Limb (tissue), 2 donors: ENCODE data around the gene LHFPL4.
"Not testable (repeated sequence)": the region's sequence is repeated elsewhere in the genome, so short reads cannot be mapped to it uniquely, and the experiment has no call there.

ENCODE experiments used
- DNase-seq, 2 donors: peaks; one replicate each; pipeline ENCODE4 v3.0.0-alpha.2; 2016; ENCODE audit errors: extremely low spot score in 2 of 2

Gene LHFPL4

DNA sequence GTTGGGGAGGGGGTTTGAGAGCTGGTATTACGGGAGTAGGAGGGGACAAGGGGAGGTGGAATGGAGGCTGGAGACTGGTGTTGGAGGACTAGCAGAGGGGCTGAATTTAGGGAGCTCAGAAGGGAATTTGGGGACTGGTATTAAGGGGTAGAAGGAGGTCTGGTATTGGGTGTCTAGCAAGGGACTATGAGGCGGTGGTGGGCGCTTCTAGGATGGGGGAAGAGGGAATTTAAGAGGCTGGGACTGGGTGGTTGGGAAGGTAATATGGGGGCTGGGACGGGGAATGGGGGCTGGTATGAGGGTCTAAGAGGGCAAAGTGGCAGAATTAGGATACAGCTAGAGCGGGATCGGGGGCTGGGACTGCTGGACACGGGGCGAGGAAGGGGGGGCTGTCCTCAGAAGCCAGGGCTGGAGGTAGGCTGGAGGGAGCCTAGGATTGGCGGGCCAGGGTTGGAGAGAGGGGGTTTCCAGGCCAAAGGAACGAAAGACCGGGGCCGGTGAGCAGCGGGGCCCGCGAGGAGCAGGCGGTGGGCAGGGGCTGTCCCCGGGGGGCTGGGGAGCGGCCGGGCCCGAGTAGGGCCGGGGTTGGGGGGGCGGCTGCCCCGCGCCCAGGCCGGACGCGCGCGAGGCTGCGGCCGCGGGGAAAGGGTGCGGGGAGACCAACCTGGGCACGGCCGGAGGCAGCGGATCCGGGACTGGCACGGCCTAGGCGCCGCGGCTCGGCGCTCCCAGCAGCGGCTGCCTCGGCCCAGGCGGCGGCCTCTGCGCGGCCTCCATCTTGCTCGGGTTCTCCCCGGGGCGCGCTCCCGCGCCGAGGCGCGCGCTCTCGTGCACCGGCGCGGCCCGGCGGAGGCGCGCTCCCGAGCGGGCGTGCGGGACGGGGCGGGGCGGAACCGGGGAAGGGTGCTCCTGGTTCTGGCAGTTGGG is at the start of gene LHFPL4:
Gene LHFPL4, minus strand, starts transcription at position 802 of the 927 bp plus-strand sequence. CDS start 1,143 bp downstream, outside the sequence.
- DNase-seq: peak in 1 of 2 donors; percentile 41

DNA sequence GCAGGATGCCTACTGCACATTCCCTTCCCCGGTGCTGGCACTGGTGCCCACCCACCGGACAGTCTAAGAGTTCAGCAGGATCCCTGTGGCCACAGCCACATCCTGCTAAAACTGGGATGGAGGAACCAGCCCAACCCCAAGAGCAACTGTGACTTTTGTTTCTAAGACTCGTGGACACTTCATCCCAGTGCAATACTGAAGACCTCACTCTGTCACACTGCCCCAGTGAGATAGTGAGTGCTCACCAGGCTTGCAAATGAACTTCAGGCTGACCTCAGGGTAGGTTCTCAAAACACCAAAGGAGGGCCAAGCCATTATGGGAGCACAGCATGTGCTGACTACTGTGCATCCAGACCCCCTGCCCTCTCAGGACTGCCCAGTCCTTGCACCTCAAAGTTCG is 49.0 kb upstream of the LHFPL4 start:
- no peak for DNase-seq

DNA sequence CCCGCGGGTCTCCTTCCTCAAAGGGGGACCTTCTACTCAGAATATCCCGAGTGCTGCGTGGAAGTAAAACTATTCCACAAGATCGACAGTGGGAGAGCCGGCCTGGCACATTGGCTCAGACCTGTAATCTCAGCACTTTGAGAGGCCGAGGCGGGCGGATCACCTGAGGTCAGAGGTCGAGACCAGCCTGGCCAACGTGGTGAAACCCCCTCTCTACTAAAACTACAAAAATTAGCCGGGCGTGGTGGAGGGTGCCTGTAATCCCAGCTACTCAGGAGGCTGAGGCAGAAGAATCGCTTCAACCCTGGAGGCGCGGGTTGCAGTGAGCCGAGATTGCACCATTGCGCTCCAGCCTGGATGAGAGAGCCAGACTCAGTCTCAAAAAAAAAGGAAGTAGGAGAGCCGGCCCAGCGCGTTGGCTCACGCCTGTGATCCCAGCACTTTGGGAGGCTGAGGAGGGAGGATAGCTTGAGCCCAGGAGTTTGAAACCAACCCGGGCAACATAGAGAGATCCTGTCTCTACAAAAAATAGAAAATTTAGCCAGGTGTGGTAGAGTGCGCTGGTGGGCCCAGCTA is 47.5 kb upstream of the LHFPL4 start:
- not testable (repeated sequence) for DNase-seq

DNA sequence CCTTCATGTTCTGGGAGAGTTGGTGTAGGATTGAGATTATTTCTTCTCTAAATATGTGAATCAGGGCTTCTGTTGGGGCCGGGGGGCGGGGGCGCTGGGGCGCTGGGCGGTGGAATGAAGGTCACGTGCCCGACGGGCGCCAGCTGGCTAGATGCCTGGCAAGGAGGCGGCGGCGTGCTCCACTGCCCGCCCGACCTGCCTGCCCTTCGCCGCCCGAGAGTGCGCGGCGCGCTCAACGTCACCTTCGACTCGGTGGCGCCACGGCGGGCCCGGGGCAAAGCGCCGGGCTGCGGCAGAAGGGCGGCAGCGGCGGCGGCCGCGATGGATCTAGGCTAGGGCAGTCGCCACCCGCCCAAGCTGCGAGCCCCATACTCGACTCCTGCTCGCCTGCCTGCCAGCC is 47.0 kb upstream of the LHFPL4 start:
- peak; percentile 25 to 62 for DNase-seq

DNA sequence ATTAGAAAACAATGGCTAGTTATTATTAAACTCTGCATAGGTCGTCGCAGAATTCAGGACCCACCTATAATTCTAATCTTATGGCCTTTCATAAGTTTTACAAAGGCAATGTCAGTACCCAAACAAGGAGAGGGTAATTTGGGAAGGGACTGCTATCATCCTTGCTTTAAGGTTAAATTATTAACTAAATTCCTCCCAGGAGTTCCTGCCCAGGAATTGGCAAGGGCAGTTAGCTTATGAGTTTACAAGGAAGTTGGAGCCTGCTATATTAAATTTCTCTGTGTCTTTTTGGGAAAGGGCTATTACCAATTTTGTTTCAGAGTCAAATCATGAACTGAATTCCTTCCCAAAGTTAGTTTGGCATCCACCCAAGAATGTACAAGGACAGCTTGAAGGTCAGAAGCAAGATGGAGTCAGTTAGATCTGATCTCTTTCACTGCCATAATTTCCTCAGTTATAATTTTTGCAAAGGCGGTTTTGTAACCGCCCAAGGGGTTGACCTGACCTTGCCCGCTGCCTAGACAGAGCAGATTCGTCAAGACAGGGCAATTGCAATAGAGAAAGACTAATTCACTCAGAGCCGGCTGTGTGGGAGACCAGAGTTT is 45.3 kb upstream of the LHFPL4 start:
- no peak for DNase-seq

DNA sequence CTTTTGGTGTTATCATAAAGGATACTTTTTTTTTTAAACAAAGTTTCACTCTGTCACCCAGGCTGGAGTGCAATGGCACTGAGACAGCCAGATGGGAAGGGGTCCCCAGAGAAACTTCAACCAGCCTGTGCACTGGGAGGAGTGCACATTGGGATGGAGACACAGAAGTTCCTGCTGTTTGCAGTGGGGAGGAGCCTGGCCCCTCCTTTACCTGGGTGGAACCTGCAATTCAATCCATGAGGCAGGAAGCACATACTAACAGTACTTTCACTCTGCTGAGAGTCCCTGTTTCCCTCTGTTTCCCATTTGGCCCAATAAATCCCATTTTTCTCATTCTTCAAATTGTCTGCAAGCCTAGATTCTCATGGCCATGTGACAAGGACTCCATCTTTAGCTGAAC is 42.3 kb upstream of the LHFPL4 start:
- DNase-seq: no peak

DNA sequence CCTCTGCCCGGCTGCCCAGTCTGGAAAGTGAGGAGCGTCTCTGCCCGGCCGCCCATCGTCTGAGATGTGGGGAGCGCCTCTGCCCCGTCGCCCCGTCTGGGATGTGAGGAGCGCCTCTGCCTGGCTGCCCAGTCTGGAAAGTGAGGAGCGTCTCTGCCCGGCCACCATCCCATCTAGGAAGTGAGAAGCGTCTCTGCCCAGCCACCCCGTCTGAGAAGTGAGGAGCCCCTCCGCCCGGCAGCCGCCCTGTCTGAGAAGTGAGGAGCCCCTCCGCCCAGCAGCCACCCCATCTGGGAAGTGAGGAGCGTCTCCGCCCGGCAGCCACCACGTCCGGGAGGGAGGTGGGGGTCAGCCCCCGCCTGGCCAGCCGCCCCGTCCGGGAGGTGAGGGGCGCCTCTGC is 38.2 kb upstream of the LHFPL4 start:
- not testable (repeated sequence) for DNase-seq

DNA sequence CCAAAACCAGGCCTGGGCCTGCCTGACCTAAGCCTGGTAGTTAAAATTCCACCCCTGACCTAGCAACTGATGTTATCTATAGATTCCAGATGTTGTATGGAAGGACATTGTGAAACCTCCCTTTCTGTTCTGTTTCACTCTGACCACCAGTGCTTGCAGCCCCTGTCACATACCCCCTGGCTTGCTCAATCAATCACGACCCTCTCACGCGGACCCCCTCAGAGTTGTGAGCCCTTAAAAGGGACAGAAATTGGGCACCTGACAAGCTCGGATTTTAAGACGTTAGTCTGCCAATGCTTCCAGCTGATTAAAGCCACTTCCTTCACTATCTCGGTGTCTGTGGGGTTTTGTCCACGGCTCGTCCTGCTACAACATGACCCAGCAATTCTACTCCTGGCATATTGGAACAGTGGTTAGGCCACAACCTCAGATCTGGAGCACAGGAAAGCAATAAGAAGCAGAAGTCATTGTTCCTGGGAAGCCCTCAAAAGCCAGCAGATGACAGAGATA is 36.7 kb upstream of the LHFPL4 start:
- no peak for DNase-seq

DNA sequence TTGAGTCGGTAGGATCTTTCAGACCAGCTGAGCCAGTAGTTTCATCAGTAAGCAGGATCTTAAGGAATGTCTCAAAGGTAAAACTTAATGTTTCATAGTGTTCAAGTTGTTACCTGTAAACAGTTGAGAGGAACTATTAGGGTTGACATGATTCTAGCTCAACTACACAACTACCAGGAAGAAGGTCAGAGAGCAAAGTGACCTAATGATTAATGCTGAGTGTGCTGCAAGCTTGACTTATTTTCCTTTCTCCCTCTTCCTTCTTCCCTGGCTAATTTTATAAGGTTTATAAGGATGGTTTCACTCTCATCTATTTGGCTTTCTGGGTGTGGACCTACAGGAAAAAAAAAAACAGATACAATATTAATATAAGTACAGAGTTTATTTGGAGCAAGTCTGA is 30.2 kb upstream of the LHFPL4 start:
- DNase-seq: no peak

DNA sequence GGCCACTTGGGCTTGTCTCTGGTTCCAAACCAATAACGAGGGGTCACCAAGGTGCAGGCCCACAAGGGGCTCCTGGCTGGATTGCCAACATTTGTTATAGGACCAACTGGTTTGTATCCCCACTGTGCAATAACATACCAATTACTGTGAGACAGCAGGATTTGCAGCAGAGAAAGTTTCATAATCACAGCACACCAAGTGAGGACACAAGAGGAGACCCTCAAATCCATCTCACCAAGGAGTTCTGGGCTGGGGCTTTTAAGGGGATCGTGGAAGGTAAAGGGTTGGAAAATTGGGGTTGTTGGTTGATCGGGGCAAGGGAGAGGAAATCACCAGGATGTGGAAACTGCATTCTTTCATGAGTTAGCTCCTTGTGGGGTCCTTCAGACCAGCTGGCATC is 29.7 kb upstream of the LHFPL4 start:
- no peak for DNase-seq

DNA sequence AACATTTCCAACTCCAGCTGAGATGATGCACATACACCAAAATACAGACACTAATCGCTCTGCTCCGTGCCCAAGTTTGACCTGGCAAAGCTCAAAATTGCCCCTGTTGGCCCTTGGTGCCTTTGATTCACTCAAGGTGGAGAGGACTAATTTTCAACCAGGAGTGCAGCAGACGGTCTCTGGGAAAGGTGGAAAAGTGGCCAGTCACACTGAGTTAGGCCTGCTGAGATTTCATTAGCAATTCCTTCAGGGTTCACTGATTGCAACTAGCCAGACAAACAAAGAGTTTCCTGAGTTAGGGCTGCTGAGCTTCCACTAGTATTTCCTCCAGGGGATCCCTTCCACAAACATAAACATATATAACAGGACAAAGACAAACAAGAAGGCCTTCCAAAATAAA is 28.7 kb upstream of the LHFPL4 start:
- no peak for DNase-seq

DNA sequence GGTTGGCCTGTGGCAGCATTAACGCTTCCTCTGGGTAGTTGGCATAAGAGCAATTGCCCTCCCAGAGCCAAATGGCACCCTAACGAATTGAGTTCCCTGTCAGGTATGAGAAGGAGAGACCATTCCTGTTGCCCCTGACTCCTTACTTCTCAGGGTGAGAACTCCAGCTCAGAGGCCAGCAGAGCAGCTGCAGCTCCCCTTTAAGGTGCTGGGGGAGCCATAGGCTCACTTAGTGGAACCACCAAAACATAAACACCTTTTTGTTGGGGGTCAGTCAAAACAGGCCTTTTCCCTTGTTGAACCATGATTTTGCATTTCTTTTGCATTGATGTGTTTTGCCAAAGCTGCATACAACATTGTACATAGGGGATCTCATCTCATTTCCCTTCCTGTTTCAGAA is 28.1 kb upstream of the LHFPL4 start:
- DNase-seq: no peak

DNA sequence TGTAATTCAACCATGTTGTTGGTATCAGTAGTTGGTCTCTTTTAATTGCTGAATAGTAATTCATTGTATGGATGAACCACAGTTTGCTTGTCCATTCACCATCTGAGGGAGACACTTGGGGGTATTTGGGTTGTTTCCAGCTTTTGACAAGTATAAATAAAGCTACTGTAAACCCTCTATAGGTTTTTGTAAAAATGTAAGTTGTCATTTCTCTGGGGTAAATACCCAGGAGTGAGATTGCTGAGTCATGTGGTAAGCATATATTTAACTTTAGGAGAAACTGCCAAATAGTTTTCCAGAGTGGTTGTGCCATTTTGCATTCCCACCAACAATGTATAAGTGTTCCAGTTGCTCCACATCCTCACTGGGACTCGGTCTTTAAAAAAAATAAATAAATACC is 15.4 kb upstream of the LHFPL4 start:
- no peak for DNase-seq

DNA sequence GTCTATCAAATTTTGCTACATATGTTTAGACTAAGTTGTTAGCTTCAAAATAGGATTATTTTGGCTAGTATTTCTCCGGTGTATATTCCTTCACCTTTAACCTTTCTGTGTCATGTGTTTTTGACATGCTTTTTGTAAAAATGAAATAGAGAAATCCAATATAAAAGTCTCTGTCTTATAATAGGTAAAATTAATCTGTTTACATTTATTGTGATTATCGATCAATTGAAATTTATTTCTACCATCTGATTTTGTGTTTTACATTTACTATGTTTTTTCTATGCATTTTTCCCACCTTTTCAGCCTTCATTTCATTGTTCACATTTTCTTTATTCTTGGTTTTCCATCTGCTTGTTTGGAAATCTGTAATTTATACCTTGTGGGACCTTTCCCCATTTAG is 11.7 kb upstream of the LHFPL4 start:
- DNase-seq: no peak

DNA sequence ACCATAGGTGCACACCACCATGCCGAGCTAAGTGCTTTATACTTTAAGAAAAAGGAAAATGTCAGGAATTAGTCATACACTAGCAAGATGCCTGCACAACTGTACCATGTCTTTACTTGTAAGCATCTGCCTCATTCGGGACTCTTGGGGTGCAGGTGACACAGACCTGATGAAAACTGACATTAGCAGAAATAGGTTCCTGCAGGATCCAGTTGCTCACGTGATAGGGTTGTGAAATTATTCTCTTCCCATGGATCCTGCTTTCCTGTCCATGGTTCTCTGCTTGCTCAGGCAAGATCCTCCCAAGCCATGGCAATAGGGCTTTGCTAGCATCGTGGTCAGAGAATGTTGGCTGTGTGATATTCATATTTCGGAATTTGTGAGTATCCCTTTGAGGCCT is 10.2 kb upstream of the LHFPL4 start:
- DNase-seq: no peak

DNA sequence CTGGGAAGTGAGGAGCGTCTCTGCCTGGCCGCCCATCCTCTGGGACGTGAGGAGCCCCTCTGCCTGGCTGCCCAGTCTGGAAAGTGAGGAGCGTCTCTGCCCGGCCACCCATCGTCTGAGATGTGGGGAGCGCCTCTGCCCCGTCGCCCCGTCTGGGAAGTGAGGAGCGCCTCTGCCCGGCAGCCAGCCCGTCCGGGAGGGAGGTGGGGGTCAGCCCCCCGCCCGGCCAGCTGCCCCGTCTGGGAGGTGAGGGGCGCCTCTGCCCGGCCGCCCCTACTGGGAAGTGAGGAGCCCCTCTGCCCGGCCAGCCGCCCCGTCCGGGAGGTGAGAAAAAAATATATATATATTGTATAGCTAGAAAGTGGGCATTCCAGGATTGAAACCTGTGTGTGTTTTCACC is 6.4 kb upstream of the LHFPL4 start:
- not testable (repeated sequence) for DNase-seq

DNA sequence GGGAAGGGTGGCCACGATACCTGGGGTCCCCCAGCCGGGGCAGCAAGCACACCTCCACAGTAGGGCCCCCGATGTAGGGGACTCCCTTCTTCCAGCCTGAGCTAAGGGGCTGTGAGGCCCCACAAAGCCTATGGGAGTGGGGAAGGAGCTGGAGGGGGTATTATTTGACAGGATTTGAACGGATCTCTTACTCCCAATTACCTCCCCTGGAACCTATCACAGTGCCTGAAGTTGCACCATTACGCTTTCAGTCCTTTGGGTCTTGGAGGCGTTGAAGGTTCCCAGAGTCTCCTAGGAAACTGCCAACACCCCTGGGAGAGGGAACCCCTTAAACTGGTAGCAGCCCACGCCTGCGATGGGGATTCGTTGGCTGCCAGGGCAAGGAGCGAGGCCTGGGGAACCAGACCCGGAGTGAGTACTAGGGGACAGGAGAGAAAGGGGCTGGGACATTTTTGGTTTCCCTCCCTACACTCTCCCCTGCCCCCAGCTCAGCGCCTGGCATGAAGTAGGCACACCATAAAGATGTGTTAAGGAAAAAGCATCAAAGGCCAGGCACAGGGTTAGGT is 409 bp upstream of the LHFPL4 start:
- DNase-seq: no peak

DNA sequence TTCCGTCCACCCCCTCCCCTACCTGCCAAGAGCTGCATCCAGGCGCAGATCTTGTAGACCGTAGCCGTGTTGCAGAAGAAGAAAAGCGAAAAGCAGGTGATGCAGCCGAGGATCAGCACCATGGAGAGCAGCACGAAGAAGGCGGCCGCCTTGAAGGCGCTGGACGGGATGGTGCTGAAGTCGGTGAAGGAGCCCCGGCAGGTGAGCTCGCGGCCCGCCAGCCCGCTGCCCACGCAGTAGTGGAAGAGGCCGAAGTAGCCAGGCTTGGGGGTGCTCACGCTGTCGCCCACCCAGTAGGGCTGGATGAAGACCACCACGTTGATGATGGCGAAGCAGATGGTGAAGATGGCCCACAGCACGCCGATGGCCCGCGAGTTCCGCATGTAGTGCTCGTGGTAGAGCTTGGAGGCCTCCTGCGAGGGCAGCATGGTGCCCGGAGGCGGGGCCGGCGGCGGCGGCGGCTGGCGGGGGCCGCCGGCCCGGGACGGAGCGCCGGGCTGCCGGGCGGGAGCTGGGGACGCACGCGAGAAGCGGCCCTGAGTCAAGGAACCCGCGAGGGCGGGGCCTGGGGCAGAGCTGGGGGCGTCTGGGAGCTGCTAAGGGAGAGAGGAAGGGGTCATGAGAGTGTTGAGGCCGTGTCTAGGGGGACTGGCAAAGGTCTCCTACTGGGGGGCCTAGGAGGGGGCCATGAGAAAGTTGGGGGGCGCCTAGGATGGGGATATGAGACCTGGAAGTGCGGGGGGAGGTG is 1.2 kb downstream of the LHFPL4 start:
- DNase-seq: peak; percentile 63 to 78

DNA sequence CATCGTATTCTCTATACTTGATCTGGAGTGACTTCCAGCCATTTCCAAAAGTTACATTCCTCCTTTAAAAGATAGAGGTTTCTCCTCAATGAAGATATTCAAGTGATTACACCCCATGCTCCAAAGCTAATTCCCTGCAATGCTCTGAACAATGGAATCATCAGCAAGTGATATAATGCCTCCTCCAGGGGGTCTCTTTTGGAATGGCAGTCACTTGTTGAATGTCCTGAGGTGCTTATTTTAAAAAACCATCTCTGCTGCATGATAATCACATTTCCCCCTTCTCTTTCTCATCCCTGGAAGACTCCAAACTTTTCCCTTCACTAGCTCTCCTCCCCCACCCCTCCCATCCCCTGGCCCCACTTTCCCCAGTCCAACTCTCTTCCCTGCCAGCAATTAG is 2.6 kb downstream of the LHFPL4 start:
- no peak for DNase-seq

DNA sequence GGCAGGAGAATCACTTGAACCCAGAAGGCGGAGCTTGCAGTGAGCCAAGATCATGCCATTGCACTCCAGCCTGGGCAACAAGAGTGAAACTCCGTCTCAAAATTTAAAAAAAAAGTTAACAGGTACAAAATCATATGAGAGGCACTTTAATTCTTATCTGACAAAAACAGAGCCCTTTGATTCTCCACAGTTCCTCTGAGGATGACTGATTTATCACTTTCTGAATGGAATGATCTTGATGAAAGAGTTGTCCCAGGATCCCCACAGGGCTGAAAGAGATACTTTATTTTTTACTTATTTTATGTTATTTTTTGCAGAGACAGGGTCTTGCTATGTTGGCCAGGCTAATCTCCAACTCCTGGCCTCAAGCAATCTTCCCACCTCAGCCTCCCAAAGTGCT is 4.0 kb downstream of the LHFPL4 start:
- DNase-seq: no peak

DNA sequence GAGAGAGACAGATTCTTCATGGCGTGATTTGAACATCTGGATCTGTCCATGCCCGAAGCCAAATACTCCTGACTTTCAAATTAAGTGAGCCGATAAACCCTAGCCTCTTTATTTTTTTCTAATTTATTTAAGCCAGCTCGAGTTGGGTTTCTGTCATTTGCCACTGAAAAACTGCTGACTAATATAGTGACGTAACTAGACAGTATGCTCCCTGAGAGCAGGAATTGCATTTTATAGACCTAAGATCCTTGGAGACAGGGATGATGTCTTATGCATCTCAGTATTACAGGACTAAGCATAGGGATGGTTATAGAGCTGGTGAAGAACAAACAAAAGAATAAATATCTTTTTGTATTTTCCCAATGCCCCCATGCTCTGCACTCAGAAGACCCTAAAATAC is 4.6 kb downstream of the LHFPL4 start:
- no peak for DNase-seq
